SKM-1 treated with dmso at 0.1 percent for 144 hours (cell line): ENCODE measurements around the gene TEX55.
"Not testable (repeated sequence)": the region's sequence is repeated elsewhere in the genome, so short reads cannot be mapped to it uniquely, and the experiment has no call there.

ENCODE experiments used
- DNase-seq: peaks from one replicate; lab custom pipeline; 2025; ENCODE audit not compliant: unreplicated experiment; lab: John Stamatoyannopoulos, UW

TEX55 gene

GRCh38 chr3:119160361-119160760 is 14.4 kb downstream of the TEX55 start:
- no peak for DNase-seq

- DNase-seq, result no peak
Observed at GRCh38 chr3:119160815-119161214, 14.8 kb downstream of the TEX55 start.

- DNase-seq, result no peak
Observed at GRCh38 chr3:119161240-119161639, 15.3 kb downstream of the TEX55 start.

- not testable (repeated sequence) for DNase-seq
Observed at GRCh38 chr3:119164745-119165144, 18.8 kb downstream of the TEX55 start.

GRCh38 chr3:119170821-119171220 is 24.9 kb downstream of the TEX55 start:
- DNase-seq, result no peak

GRCh38 chr3:119173325-119173724 is 27.4 kb downstream of the TEX55 start, which contains the start of gene UPK1B:
TSS of gene UPK1B (plus strand) at chr3:119173598. CDS start at chr3:119186742, 13,144 bp downstream.
- no peak for DNase-seq

- no peak for DNase-seq
Observed at GRCh38 chr3:119175872-119176756, 30.1 kb downstream of the TEX55 start.

GRCh38 chr3:119176778-119177177 is 30.8 kb downstream of the TEX55 start:
- DNase-seq, result no peak

- no peak for DNase-seq
Observed at GRCh38 chr3:119177321-119177720, 31.4 kb downstream of the TEX55 start.

- no peak for DNase-seq
Observed at GRCh38 chr3:119181765-119182164, 35.8 kb downstream of the TEX55 start.

GRCh38 chr3:119184111-119184510 is 38.1 kb downstream of the TEX55 start:
- DNase-seq, result no peak

GRCh38 chr3:119184796-119185570 is 39.0 kb downstream of the TEX55 start:
- no peak for DNase-seq

GRCh38 chr3:119187266-119187665 is 41.3 kb downstream of the TEX55 start:
- DNase-seq, result no peak

- no peak for DNase-seq
Observed at GRCh38 chr3:119191800-119192199, 45.8 kb downstream of the TEX55 start.

GRCh38 chr3:119194237-119195150 is 48.5 kb downstream of the TEX55 start:
- DNase-seq, result no peak

GRCh38 chr3:119195151-119195476 is 49.1 kb downstream of the TEX55 start:
- DNase-seq, result no peak

- no peak for DNase-seq
Observed at GRCh38 chr3:119195911-119196310, 49.9 kb downstream of the TEX55 start.
